MCF 10A (cell line): Measurements from ENCODE around the gene PPP4R2. TPM values are rescaled to one million over a fixed set of nuclear protein-coding genes. Genes with fewer than 3 reads are reported as not detected.

ENCODE experiments used
- BruUV-seq: library from RNA; stranded (reverse); fragments of 400-500 nt; replicated peaks from 2 replicates; lab custom pipeline; 2021; lab: Mats Ljungman, UMichigan
- CTCF ChIA-PET: fragments of 300-600 bp; sonication (Branson Sonifier 250); formaldehyde crosslinking; extraction: SDS; loops from one replicate; lab custom pipeline; 2021; ENCODE audit warnings: antibody characterized with exemption, inconsistent platforms; lab: Yijun Ruan, JAX
- POLR2A ChIA-PET: fragments of 300-600, 350-650 bp; sonication (Branson Sonifier 250); formaldehyde crosslinking; extraction: SDS; loops from one replicate; lab custom pipeline; 2020; ENCODE audit warnings: antibody characterized with exemption, inconsistent platforms; lab: Yijun Ruan, JAX
- DNase-seq: peaks from one replicate; pipeline ENCODE4 v3.0.0-alpha.2; 2018; ENCODE audit not compliant: unreplicated experiment
- H3K27ac Mint-ChIP-seq: one replicate; pipeline ENCODE4 v1.8.0; 2022; ENCODE audit warnings: mild to moderate bottlenecking, low read depth, mixed read lengths; ENCODE audit not compliant: unreplicated experiment
- H3K27me3 Mint-ChIP-seq: one replicate; pipeline ENCODE4 v1.8.0; 2022; ENCODE audit warnings: mixed read lengths; ENCODE audit not compliant: insufficient read depth, unreplicated experiment
- H3K36me3 Mint-ChIP-seq: one replicate; pipeline ENCODE4 v1.8.0; 2022; ENCODE audit warnings: mild to moderate bottlenecking, moderate library complexity, mixed read lengths; ENCODE audit not compliant: insufficient read depth, unreplicated experiment
- H3K4me1 Mint-ChIP-seq: one replicate; pipeline ENCODE4 v1.8.0; 2022; ENCODE audit warnings: mixed read lengths; ENCODE audit not compliant: insufficient read depth, unreplicated experiment
- H3K4me3 Mint-ChIP-seq: one replicate; pipeline ENCODE4 v1.8.0; 2022; ENCODE audit warnings: mild to moderate bottlenecking, moderate library complexity, mixed read lengths; ENCODE audit not compliant: unreplicated experiment
- H3K9me3 Mint-ChIP-seq: one replicate; pipeline ENCODE4 v1.8.0; 2022; ENCODE audit warnings: mixed read lengths; ENCODE audit not compliant: unreplicated experiment
- CTCF ChIP-seq: fragments of 200-600 bp; IDR thresholded peaks from one replicate; pipeline ENCODE4 v1.8.0; 2022; ENCODE audit warnings: antibody characterized with exemption, mild to moderate bottlenecking; ENCODE audit not compliant: unreplicated experiment
- intact Hi-C: fragments of 100-400 bp; cut with micrococcal nuclease; formaldehyde crosslinking; loops from 2 replicates; pipeline ENCODE4 v1.14.1; 2022
- total RNA-seq: library from RNA; stranded (reverse); gene quantifications from 2 replicates; pipeline ENCODE4 v1.2.3, GENCODE V29; 2022

The PPP4R2 gene
- total RNA-seq, 1 experiment from 2014 or later: 105 TPM

GRCh38 chr3:72970942-72971341 is 25.7 kb upstream of the PPP4R2 start:
- ChIA-PET CTCF (no interaction called here), POLR2A (no interaction called here)
- no TSS peak for BruUV-seq
- H3K4me3 Mint-ChIP-seq: no peak overlapping the region
- no peak overlapping the region for H3K27ac Mint-ChIP-seq
- H3K9me3 Mint-ChIP-seq: no peaks in the 10 kb centered on the region
- no peaks in the 10 kb centered on the region for H3K27me3 Mint-ChIP-seq
- intact Hi-C loops: no loop called here
- H3K4me1 Mint-ChIP-seq: peaks cover 6% of the 10 kb centered on the region
- peaks cover 17% of the 10 kb centered on the region for H3K36me3 Mint-ChIP-seq
- TF ChIP-seq CTCF: no peak
- no peak for DNase-seq

- H3K27me3 Mint-ChIP-seq: no peaks in the 10 kb centered on the region
- H3K4me3 Mint-ChIP-seq: no peak overlapping the region
- no peak overlapping the region for H3K27ac Mint-ChIP-seq
- TF ChIP-seq CTCF: no peak
- no peaks in the 10 kb centered on the region for H3K9me3 Mint-ChIP-seq
- peaks cover 17% of the 10 kb centered on the region for H3K36me3 Mint-ChIP-seq
- intact Hi-C loops: no loop called here
- peaks cover 6% of the 10 kb centered on the region for H3K4me1 Mint-ChIP-seq
- POLR2A ChIA-PET: no interaction called here
- no peak for DNase-seq
- BruUV-seq: no TSS peak
- CTCF ChIA-PET: interaction anchor here (0.6 kb wide), 2 partner anchors 33 to 77 kb away, joined by 4 read pairs; no protein-coding TSS in a partner anchor
These were observed 23.9 kb upstream of the PPP4R2 start for GRCh38 chr3:72972706-72973030.

- intact Hi-C loops: no loop called here
- Mint-ChIP-seq H3K27ac (no peak overlapping the region), H3K27me3 (no peaks in the 10 kb centered on the region), H3K4me3 (no peak overlapping the region), H3K9me3 (no peaks in the 10 kb centered on the region), H3K4me1 (peaks cover 6% of the 10 kb centered on the region), H3K36me3 (peaks cover 13% of the 10 kb centered on the region)
- CTCF ChIA-PET: interaction anchor here (0.6 kb wide), 2 partner anchors 33 to 83 kb away, joined by 3 to 4 read pairs; no protein-coding TSS in a partner anchor
- POLR2A ChIA-PET: no interaction called here
- DNase-seq: no peak
- TF ChIP-seq CTCF: no peak
- no TSS peak for BruUV-seq
These were observed 23.4 kb upstream of the PPP4R2 start for GRCh38 chr3:72973031-72973723.

GRCh38 chr3:72973786-72974185 is 22.8 kb upstream of the PPP4R2 start:
- no peak overlapping the region for H3K27ac Mint-ChIP-seq
- no peak for DNase-seq
- no peaks in the 10 kb centered on the region for H3K27me3 Mint-ChIP-seq
- BruUV-seq: no TSS peak
- H3K4me1 Mint-ChIP-seq: peaks cover 6% of the 10 kb centered on the region
- CTCF ChIA-PET: interaction anchor here (0.5 to 0.6 kb wide), 2 partner anchors 47 to 82 kb away, joined by 3 read pairs; no protein-coding TSS in a partner anchor
- no peak overlapping the region for H3K4me3 Mint-ChIP-seq
- intact Hi-C loops: no loop called here
- no peak for TF ChIP-seq CTCF
- H3K36me3 Mint-ChIP-seq: peaks cover 7% of the 10 kb centered on the region
- no peaks in the 10 kb centered on the region for H3K9me3 Mint-ChIP-seq
- POLR2A ChIA-PET: no interaction called here
